Tibial artery (tissue), 4 donors: ENCODE results near the gene TESK2.
A peak's percentile ranks its signal among the peaks of the same experiment; 100 is the strongest.
"Not testable (repeated sequence)": the region's sequence is repeated elsewhere in the genome, so short reads cannot be mapped to it uniquely, and the experiment has no call there.

ENCODE experiments used
- DNase-seq, 2 donors: peaks; one replicate each; pipeline ENCODE4 v3.0.0-alpha.2; 2019
- H3K27ac ChIP-seq, 2 donors: fragments of 200-600 bp; sonication (generic) in 1 of 2; 1 replicate in 1 of 2; 2 replicates in 1 of 2; pipeline ENCODE4 v1.5.1; 2018 to 2019; ENCODE audit warnings: mild to moderate bottlenecking in 1 of 2
- H3K27me3 ChIP-seq, 2 donors: fragments of 200-600 bp; sonication (generic) in 1 of 2; one replicate each; pipeline versions ENCODE4 v1.5.1 to v1.6.0; 2016 to 2019
- H3K36me3 ChIP-seq, 3 donors: fragments of 200-600 bp; sonication (generic) in 2 of 3; one replicate each; pipeline ENCODE4 v1.5.1; 2016 to 2019; ENCODE audit warnings: mild to moderate bottlenecking in 2 of 3
- H3K4me1 ChIP-seq, 4 donors: fragments of 200-600 bp; sonication (generic) in 2 of 4; 1 replicate in 3 of 4; 2 replicates in 1 of 4; pipeline ENCODE4 v1.5.1; 2016 to 2019
- H3K4me3 ChIP-seq, 2 donors: fragments of 200-600 bp; sonication (generic) in 1 of 2; 1 replicate in 1 of 2; 2 replicates in 1 of 2; pipeline ENCODE4 v1.5.1; 2018 to 2019; ENCODE audit warnings: mild to moderate bottlenecking in 2 of 2
- H3K9me3 ChIP-seq, 3 donors: fragments of 200-600 bp; sonication (generic) in 1 of 3; one replicate each; pipeline ENCODE4 v1.5.1; 2016 to 2019
- intact Hi-C: fragments of 100-400 bp; cut with DNase I; formaldehyde crosslinking; loops from one replicate; pipeline ENCODE4 v1.15.0; 2023; ENCODE audit warnings: low total_unique reads
- TF ChIP-seq, protein P1 (sequence below), 2 experiments: fragments of 200-600 bp in 1 of 2; fragments of 450-650 bp in 1 of 2; IDR thresholded peaks; one replicate each; pipeline ENCODE4 v1.5.1; 2017 to 2019; ENCODE audit warnings: antibody characterized with exemption in 2 of 2, mild to moderate bottlenecking in 1 of 2, moderate library complexity in 1 of 2

The TESK2 gene

DNA sequence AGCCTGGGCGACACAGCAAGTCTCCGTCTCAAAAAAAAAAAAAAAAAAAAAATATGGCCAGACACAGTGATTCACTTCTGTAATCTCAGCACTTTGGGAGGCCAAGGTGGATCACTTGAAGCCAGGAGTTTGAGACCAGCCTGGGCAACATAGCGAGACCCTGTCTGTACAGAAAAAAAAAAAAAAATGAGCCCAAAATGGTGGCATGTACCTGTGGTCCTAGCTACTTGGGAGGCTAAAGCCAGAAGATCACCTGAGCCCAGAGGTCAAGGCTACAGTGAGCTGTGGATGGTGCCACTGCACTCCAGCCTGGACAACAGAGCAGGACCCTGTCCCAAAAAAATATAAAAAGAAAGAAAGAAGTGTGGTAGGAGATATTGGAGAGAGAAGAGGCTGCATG lies 1.7 kb upstream of the TESK2 start:
- TF ChIP-seq, protein P1, sequence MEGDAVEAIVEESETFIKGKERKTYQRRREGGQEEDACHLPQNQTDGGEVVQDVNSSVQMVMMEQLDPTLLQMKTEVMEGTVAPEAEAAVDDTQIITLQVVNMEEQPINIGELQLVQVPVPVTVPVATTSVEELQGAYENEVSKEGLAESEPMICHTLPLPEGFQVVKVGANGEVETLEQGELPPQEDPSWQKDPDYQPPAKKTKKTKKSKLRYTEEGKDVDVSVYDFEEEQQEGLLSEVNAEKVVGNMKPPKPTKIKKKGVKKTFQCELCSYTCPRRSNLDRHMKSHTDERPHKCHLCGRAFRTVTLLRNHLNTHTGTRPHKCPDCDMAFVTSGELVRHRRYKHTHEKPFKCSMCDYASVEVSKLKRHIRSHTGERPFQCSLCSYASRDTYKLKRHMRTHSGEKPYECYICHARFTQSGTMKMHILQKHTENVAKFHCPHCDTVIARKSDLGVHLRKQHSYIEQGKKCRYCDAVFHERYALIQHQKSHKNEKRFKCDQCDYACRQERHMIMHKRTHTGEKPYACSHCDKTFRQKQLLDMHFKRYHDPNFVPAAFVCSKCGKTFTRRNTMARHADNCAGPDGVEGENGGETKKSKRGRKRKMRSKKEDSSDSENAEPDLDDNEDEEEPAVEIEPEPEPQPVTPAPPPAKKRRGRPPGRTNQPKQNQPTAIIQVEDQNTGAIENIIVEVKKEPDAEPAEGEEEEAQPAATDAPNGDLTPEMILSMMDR (IDR thresholded peaks at IDR 0.05) = no peak
- Histone ChIP-seq H3K4me3 (no peak overlapping the region), H3K27ac (no peak overlapping the region), H3K9me3 (no peaks in the 10 kb centered on the region), H3K36me3 (no peaks in the 10 kb centered on the region), H3K4me1 (peaks cover 0 to 16% (median 7%) of the 10 kb centered on the region in 4 donors), H3K27me3 (no peaks in the 10 kb centered on the region)
- intact Hi-C loops = loop anchor here (2.0 kb wide), 1 partner anchor 132 kb away; no protein-coding TSS in a partner anchor
- DNase-seq = no peak

GRCh38 chr1:45491487-45492260 lies 711 bp upstream of the TESK2 start:
- DNase-seq = no peak

DNA sequence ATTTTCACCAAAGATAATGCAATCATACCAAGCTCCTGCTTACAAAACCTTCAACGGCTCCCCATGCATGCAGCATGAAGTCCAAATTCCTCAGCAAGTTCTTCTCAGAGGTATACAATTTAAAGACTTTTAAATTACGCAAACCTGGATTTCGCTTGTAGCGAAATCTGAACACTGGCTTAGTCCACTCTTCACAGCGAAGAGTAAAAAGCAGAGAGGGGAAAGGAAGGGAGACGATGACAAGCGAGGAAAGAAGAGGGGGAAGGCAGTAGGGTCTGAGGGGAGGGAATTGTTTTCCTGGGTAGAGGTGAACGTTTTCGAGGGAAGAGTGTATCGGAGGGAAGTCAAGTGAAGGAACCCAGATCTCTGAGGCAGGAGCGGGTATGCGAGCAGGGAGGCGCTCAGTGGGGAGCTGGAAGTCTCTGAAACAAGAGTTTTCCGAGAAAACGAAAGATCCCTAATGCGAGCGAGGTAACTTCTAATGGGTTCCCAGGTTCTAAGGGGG lies 790 bp downstream of the TESK2 start:
- H3K4me3 ChIP-seq = peak overlapping the region; percentile 76 to 94
- intact Hi-C loops = no loop called here
- no peak for DNase-seq
- H3K9me3 ChIP-seq = no peaks in the 10 kb centered on the region
- peak overlapping the region; percentile 79 to 85 for H3K27ac ChIP-seq
- TF ChIP-seq, protein P1 (IDR thresholded peaks at IDR 0.05) = no peak
- H3K4me1 ChIP-seq = peaks cover 0 to 16% (median 7%) of the 10 kb centered on the region in 4 donors
- H3K36me3 ChIP-seq = no peaks in the 10 kb centered on the region
- H3K27me3 ChIP-seq = no peaks in the 10 kb centered on the region

More at GRCh38 chr1:45491487-45492260, 711 bp upstream of the TESK2 start:
- no peaks in the 10 kb centered on the region for H3K36me3 ChIP-seq
- intact Hi-C loops = loop anchor here (2.0 kb wide), 1 partner anchor 131 kb away; no protein-coding TSS in a partner anchor
- peaks cover 0 to 16% (median 7%) of the 10 kb centered on the region in 4 donors for H3K4me1 ChIP-seq
- H3K4me3 ChIP-seq = peak overlapping the region; percentile 76 to 94
- H3K9me3 ChIP-seq = no peaks in the 10 kb centered on the region
- H3K27ac ChIP-seq = peak overlapping the region; percentile 57 to 85
- H3K27me3 ChIP-seq = no peaks in the 10 kb centered on the region
- TF ChIP-seq, protein P1 (IDR thresholded peaks at IDR 0.05) = no peak

- DNase-seq = peak in 1 of 2 donors; percentile 29
- H3K36me3 ChIP-seq, intact Hi-C loops, H3K27ac ChIP-seq, H3K27me3 ChIP-seq, H3K9me3 ChIP-seq: not testable (repeated sequence)
- Histone ChIP-seq H3K4me3 (peak overlapping the region in 1 of 2 donors; percentile 94), H3K4me1 (peaks cover 0 to 16% (median 7%) of the 10 kb centered on the region in 4 donors)
Measured at GRCh38 chr1:45489379-45489778, 1.6 kb downstream of the TESK2 start.

DNA sequence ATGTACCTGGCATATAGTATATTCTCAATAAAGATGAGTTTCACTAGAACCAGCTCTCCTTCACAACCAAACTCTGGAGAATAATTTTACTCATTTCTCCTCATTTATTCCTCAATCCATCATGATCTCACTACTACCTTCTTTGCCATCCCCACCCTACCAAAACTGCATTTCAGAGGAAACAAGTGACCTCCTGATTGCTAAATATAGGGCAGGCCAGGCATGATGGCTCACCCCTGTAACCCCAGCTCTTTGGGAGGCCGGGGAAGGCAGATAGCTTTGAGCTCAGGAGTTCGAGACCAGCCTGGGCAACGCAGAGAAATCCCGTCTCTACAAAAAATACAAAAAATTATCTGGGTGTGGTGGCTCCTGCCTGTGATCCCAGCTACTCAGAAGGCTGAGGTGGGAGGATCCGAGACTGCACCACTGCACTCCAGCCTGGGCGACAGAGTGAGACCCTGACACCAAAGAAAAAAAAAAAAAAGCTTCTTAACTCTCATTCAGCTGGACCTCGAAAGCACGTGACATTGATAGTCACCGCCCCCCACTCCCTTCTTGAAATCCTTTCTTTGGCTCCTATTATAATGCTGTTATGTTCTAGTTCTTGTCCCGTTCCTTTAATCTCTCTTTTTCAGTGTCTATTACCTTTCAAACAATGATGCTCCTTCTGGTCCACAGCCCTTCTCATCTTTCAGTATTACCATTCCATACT lies 2.1 kb downstream of the TESK2 start:
- no peaks in the 10 kb centered on the region for H3K27me3 ChIP-seq
- intact Hi-C loops = no loop called here
- H3K4me1 ChIP-seq = peaks cover 0 to 16% (median 7%) of the 10 kb centered on the region in 4 donors
- TF ChIP-seq, protein P1 (IDR thresholded peaks at IDR 0.05) = no peak
- no peak overlapping the region for H3K27ac ChIP-seq
- no peaks in the 10 kb centered on the region for H3K36me3 ChIP-seq
- DNase-seq = no peak
- no peak overlapping the region for H3K4me3 ChIP-seq
- H3K9me3 ChIP-seq = no peaks in the 10 kb centered on the region

DNA sequence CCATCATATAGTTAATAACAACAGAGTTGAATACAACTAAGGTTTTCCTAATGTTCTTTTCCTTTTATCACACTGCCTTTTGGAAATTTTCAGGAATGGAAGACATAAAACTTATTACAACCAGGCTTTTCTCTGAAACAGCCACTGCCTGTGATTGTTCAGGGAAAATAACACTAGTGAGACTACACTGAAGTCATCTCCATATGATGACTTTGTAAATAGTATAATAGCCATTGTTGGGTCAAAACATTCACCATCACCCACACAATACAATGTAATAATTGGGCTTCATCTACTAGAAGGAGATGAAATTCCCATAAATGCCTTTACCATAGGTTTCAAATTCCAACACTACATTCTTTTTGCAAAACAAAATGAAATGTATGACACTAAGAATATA lies 5.0 kb downstream of the TESK2 start:
- Histone ChIP-seq H3K4me1 (peaks cover 0 to 10% (median 4%) of the 10 kb centered on the region in 4 donors), H3K9me3 (no peaks in the 10 kb centered on the region), H3K4me3 (no peak overlapping the region), H3K27me3 (no peaks in the 10 kb centered on the region), H3K27ac (no peak overlapping the region), H3K36me3 (no peaks in the 10 kb centered on the region)
- no peak for DNase-seq
- intact Hi-C loops = no loop called here
- TF ChIP-seq, protein P1 (IDR thresholded peaks at IDR 0.05) = no peak
